ENCODE measurements around the gene INTU. TPM values are rescaled to one million over a fixed set of nuclear protein-coding genes. Genes with fewer than 3 reads are reported as not detected.

The INTU gene
- total RNA-seq, 1 donor from 2014 or later, result not detected

DNA sequence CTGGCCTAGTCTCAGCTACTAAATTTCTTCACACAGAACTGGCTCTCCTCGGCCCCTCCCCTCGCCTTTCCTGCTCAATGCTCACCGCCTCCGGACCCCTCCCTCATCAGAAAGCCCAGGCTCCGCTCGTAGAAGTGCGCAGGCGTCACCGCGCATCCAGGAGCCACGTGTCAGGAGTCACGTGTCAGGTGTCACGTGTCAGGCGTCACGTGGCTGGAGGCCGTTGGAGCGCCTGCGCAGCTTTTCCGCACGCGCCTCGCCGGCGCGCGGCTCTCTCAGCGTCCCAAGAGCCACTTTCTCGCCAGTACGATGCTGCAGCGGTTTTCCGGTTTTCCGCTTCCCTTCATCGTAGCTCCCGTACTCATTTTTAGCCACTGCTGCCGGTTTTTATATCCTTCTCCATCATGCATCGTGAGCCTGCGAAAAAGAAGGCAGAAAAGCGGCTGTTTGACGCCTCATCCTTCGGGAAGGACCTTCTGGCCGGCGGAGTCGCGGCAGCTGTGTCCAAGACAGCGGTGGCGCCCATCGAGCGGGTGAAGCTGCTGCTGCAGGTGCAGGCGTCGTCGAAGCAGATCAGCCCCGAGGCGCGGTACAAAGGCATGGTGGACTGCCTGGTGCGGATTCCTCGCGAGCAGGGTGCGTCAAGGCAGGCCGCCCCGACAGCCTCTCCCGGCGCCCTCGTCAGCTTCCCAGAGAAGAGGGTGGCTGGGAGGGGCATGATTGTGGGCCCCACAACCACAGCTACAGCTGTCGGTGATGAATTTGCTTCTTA lies 97.6 kb downstream of the INTU start, which contains the start of gene SLC25A31:
Gene SLC25A31, plus strand, starts transcription at position 259 of the 772 bp plus-strand sequence. Its CDS starts 146 bp downstream, at position 405.
- Mint-ChIP-seq H3K4me3 (no peak within 1 kb of the TSS), H3K9me3 (no peaks in the 10 kb centered on the region), H3K27me3 (ENCODE audit: insufficient read depth) (peaks cover 2% of the 10 kb centered on the region), H3K27ac (no peak within 1 kb of the TSS), H3K36me3 (ENCODE audit: low read depth) (no peaks in the 10 kb centered on the region), H3K4me1 (ENCODE audit: low read depth) (no peaks in the 10 kb centered on the region)
- intact Hi-C loops (cut with micrococcal nuclease), result no loop called here
- no peak for DNase-seq (ENCODE audit: low spot score)

DNA sequence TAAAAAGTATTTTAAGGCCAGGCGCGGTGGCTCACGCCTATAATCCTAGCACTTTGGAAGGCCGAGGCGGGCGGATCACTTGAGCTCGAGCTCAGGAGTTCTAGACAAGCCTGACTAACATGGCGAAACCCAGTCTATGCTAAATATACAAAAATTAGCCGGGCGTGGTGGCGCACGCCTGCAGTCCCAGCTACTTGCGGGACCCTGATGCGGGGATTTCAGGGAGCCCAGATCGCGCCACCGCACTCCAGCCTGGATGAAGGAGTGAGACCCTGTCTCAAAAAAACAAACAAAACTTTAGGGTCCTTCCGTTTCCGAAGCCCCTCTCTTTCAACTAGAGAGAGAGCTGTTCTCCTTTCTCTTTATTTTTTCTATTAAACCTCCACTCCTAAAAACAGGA lies 98.6 kb downstream of the INTU start:
- Mint-ChIP-seq H3K4me1 (ENCODE audit: low read depth) (no peaks in the 10 kb centered on the region), H3K36me3 (ENCODE audit: low read depth) (no peaks in the 10 kb centered on the region), H3K4me3 (no peak overlapping the region), H3K27me3 (ENCODE audit: insufficient read depth) (peaks cover 2% of the 10 kb centered on the region), H3K27ac (no peak overlapping the region), H3K9me3 (no peaks in the 10 kb centered on the region)
- intact Hi-C loops (cut with micrococcal nuclease), result no loop called here
- DNase-seq (ENCODE audit: low spot score), result no peak

DNA sequence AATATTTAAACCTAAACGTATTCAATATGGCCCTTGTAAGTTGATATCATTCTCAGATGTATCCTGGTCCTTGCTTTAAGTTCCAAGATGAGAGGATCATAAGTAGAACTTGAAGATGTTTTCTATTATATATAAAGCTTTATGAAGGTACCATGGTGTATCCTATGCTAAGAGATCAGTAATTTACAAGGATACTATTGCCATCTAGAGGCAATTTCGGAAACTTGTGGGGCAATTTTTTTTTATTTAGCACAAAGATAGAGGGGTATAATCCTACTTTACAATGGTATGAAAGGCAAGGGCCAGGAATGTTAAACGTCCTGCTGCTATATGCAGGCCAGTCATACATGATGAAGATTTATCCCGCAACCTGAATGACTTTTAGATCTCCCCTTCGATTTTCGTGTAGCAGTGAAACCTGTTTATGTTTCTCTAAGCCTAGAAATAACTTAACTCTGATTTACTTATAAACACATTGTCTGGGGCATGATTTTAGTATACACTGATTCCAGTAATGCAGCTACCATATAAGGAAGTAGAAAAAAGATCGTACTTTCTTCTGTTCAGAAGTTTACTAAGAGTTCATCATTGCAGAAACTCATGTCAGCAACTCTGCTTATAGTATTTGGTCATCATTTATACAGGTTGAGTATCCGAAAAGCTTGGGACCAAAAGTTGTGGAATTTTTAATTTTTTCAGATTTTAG lies 100.0 kb downstream of the INTU start:
- intact Hi-C loops (cut with micrococcal nuclease), result loop anchor here (1.0 kb wide), 1 partner anchor 127 kb away; no protein-coding TSS in a partner anchor
- H3K4me3 Mint-ChIP-seq, result no peak overlapping the region
- H3K36me3 Mint-ChIP-seq (ENCODE audit: low read depth), result no peaks in the 10 kb centered on the region
- no peak for DNase-seq (ENCODE audit: low spot score)
- H3K27me3 Mint-ChIP-seq (ENCODE audit: insufficient read depth), result peaks cover under 1% of the 10 kb centered on the region
- H3K27ac Mint-ChIP-seq, result no peak overlapping the region
- no peaks in the 10 kb centered on the region for H3K9me3 Mint-ChIP-seq
- H3K4me1 Mint-ChIP-seq (ENCODE audit: low read depth), result no peaks in the 10 kb centered on the region

DNA sequence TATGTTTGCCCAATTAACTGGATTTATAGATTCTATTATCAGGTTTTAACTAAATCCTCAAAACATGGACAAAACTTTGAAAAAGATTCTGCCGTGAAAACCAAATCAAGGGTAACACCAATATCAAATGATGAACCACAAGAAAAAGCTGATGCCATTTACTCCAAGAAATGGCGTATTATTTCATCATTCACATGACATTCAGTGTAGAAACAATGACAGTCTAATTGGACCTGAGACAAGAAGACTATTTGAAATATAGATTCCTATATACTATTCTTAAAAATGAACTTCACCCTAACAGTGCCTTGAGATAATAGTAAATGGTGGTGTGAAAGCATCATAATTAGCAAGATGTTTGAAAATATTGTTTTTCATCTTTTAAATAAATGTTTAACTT lies 102.2 kb downstream of the INTU start:
- no peak overlapping the region for H3K27ac Mint-ChIP-seq
- no peak overlapping the region for H3K4me3 Mint-ChIP-seq
- no peaks in the 10 kb centered on the region for H3K4me1 Mint-ChIP-seq (ENCODE audit: low read depth)
- DNase-seq (ENCODE audit: low spot score), result no peak
- H3K27me3 Mint-ChIP-seq (ENCODE audit: insufficient read depth), result peaks cover under 1% of the 10 kb centered on the region
- no peaks in the 10 kb centered on the region for H3K36me3 Mint-ChIP-seq (ENCODE audit: low read depth)
- no peaks in the 10 kb centered on the region for H3K9me3 Mint-ChIP-seq
- intact Hi-C loops (cut with micrococcal nuclease), result no loop called here

DNA sequence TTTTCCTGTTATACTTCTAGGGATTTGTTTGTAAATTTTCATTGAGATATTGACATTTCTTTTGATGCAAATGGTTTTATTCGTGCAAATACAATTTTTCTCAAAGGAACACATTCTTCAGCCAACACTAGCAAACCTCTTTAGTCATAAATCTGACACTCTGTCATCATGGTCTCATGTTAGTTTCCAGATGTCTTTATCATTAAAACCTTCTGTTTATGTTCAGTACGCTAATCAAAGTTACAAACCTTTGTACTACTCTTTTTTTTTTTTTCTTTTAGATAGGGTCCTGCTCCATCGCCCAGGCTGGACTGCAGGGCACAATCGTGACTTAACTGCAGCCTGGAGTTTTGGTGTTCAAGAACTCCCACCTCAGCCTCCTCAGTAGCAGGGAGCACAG lies 104.5 kb downstream of the INTU start:
- DNase-seq (ENCODE audit: low spot score), result no peak
- Mint-ChIP-seq H3K27ac (no peak overlapping the region), H3K4me1 (ENCODE audit: low read depth) (no peaks in the 10 kb centered on the region), H3K4me3 (no peak overlapping the region), H3K27me3 (ENCODE audit: insufficient read depth) (peaks cover 4% of the 10 kb centered on the region), H3K9me3 (no peaks in the 10 kb centered on the region), H3K36me3 (ENCODE audit: low read depth) (no peaks in the 10 kb centered on the region)
- intact Hi-C loops (cut with micrococcal nuclease), result no loop called here

DNA sequence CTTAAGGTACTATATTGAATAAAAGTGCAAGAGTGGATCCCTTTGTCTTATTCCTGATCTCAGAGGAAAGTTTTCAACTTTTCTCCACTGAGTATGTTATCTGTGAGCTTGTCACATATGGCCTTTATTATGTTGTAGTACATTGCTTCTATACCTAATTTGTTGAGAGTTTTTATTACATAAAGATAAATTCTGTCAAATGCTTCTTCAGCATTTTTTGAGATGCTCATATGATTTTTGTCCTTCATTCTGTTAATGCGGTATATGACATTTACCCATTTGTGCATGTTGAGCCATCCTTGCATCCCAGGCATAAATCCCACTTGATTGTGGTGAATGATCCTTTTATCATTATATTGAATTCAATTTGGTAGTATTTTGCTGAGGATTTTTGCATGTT lies 108.5 kb downstream of the INTU start:
- Mint-ChIP-seq H3K9me3 (no peaks in the 10 kb centered on the region), H3K4me3 (no peak overlapping the region), H3K36me3 (ENCODE audit: low read depth) (no peaks in the 10 kb centered on the region), H3K27ac (no peak overlapping the region), H3K4me1 (ENCODE audit: low read depth) (no peaks in the 10 kb centered on the region), H3K27me3 (ENCODE audit: insufficient read depth) (peaks cover 4% of the 10 kb centered on the region)
- no peak for DNase-seq (ENCODE audit: low spot score)
- intact Hi-C loops (cut with micrococcal nuclease), result no loop called here

DNA sequence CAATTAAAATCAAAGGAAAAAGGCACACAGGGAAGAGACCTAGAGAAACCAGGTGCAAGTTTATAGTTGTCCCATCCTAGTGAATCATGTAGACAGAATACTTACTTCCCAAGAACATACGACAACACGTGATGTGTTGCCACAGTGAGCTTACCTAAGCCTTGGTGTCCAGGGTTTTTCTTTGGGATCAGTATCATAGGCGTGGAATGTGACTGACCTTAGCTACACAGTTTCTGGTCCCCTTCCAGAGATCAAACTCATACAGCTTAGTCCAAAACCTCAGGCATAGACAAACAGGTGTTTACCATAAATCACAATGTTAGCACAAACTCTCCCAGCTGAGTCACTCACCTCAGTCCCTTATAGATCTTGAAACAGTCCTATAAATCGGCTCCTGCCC lies 115.1 kb downstream of the INTU start:
- Mint-ChIP-seq H3K9me3 (peaks cover 19% of the 10 kb centered on the region), H3K4me3 (no peak overlapping the region), H3K4me1 (ENCODE audit: low read depth) (no peaks in the 10 kb centered on the region), H3K27ac (no peak overlapping the region), H3K27me3 (ENCODE audit: insufficient read depth) (peaks cover 2% of the 10 kb centered on the region), H3K36me3 (ENCODE audit: low read depth) (no peaks in the 10 kb centered on the region)
- intact Hi-C loops (cut with micrococcal nuclease), result no loop called here
- no peak for DNase-seq (ENCODE audit: low spot score)

DNA sequence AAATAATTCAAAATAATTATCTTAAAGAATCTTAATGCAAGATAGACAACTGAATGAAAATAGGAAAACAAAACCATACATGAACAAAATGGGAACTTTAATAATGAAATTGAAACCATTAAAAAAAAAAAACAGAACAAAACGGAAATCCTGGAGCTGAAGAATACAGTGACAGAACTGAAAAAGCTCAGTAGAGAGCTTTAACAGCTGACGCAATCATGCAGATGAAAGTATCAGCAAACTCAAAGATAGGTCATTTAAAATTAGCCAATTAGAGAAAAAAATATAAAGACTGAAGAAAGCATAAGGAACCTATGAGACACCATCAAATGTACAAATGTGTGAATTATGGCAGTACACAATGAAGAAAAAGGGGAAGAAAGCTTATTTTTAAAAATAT lies 116.2 kb downstream of the INTU start:
- H3K9me3 Mint-ChIP-seq, result peaks cover 19% of the 10 kb centered on the region
- peaks cover 2% of the 10 kb centered on the region for H3K27me3 Mint-ChIP-seq (ENCODE audit: insufficient read depth)
- DNase-seq (ENCODE audit: low spot score), result no peak
- H3K4me1 Mint-ChIP-seq (ENCODE audit: low read depth), result no peaks in the 10 kb centered on the region
- H3K4me3 Mint-ChIP-seq, result no peak overlapping the region
- H3K27ac Mint-ChIP-seq, result no peak overlapping the region
- H3K36me3 Mint-ChIP-seq (ENCODE audit: low read depth), result no peaks in the 10 kb centered on the region
- intact Hi-C loops (cut with micrococcal nuclease), result no loop called here

DNA sequence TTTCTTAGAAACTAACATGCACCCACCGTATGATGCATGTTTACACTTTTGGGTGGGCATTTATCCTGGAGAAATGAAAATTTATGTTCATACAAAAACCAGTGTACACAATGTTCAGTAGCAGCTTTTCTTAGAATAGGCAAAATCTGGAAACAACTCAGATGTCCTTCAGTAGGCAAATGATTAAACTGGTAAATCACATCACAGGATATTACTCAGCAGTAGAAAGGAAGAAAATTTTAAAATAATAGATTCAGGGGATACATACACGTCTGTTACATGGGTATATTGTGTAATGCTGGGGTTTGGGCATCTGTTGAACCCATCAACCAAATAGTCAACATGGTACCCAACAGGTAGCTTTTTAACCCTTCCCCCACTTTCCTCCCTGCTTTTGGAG lies 124.1 kb downstream of the INTU start:
- DNase-seq (ENCODE audit: low spot score), result no peak
- Mint-ChIP-seq H3K27ac (no peak overlapping the region), H3K27me3 (ENCODE audit: insufficient read depth) (peaks cover 12% of the 10 kb centered on the region), H3K36me3 (ENCODE audit: low read depth) (no peaks in the 10 kb centered on the region), H3K4me3 (no peak overlapping the region), H3K9me3 (peaks cover 4% of the 10 kb centered on the region), H3K4me1 (ENCODE audit: low read depth) (no peaks in the 10 kb centered on the region)
- intact Hi-C loops (cut with micrococcal nuclease), result no loop called here

DNA sequence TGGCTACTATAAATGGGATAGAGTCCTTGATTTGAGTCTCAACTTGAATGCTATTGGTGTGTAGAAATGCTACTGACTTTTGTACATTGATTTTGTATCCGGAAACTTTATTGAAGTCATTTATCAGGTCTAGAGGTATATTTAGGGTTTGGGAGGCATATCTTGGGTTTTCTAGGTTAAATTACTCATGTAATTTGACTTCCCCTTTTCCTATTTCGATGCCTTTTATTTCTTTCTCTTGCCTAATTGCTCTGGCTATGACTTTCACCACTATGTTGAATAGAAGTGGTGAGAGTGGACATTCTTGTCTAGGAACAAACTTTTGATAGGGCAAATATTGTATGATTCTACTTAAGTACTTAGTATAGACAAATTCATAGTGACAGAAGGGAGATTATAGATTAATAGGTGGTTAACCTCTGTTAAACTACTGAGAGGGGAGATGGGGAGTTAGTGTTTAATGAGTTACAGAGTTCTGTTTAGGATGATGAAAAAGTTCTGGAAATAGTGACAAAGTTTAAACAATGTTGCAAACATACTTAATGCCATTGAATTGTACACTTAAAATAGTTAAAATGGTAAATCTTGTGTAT lies 126.6 kb downstream of the INTU start:
- no peaks in the 10 kb centered on the region for H3K4me1 Mint-ChIP-seq (ENCODE audit: low read depth)
- H3K4me3 Mint-ChIP-seq, result no peak overlapping the region
- DNase-seq (ENCODE audit: low spot score), result no peak
- H3K9me3 Mint-ChIP-seq, result peaks cover 4% of the 10 kb centered on the region
- peaks cover 10% of the 10 kb centered on the region for H3K27me3 Mint-ChIP-seq (ENCODE audit: insufficient read depth)
- no peaks in the 10 kb centered on the region for H3K36me3 Mint-ChIP-seq (ENCODE audit: low read depth)
- intact Hi-C loops (cut with micrococcal nuclease), result no loop called here
- no peak overlapping the region for H3K27ac Mint-ChIP-seq

DNA sequence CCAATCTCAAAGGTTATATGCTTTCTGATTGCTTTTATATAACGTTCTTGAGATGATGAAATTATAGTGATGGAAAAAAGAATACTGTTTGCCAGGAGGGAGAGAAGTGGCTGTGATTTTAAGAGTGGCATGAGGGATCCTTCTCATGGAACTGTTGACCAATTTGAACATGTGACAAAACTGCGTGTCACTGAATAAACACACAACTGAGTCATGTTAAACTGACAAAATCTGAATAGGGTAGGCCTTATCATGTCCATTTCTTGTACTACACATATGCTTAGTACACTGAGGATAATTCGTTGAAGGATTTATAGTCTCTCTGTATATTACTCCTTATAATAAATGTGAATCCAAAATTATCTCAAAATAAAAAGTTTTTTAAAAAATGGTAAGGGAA lies 127.1 kb downstream of the INTU start:
- H3K27me3 Mint-ChIP-seq (ENCODE audit: insufficient read depth), result peaks cover 10% of the 10 kb centered on the region
- no peak overlapping the region for H3K4me3 Mint-ChIP-seq
- no peaks in the 10 kb centered on the region for H3K4me1 Mint-ChIP-seq (ENCODE audit: low read depth)
- H3K27ac Mint-ChIP-seq, result no peak overlapping the region
- no peaks in the 10 kb centered on the region for H3K36me3 Mint-ChIP-seq (ENCODE audit: low read depth)
- H3K9me3 Mint-ChIP-seq, result peaks cover 4% of the 10 kb centered on the region
- intact Hi-C loops (cut with micrococcal nuclease), result no loop called here
- DNase-seq (ENCODE audit: low spot score), result no peak

DNA sequence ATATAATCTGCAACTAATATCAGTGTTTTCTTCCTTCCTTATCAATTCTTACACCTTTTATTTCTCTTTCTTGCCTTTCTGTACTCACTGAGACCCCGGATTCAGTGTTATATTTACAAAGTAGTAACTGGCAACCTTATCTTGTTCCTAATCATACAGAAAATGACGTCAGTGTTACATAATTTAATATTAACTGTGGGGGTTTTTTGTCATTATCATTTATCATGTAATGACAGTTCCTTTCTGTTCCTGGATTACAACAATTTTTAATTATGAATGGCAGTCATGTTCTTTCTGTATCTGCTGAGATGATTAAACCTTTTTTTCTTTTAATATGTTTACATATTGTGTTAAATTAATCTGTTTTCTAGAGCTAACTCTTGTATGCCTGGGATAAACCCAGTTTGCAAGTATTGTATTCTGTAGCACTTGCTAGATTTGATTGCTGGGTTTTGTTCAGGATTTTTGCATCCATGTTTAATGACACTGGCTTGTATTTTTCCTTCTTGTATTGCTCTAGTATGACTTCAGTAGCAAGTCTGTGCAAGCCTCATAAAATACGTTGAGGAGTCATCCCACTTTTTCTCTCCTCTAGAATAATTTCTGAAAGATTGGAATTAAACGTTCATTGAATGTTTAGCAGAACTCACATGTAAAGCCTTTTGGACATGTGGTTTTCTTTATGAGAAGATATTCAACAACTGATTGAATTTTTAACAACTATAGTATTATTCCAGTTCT lies 138.9 kb downstream of the INTU start:
- no peak for DNase-seq (ENCODE audit: low spot score)
- intact Hi-C loops (cut with micrococcal nuclease), result no loop called here
- H3K36me3 Mint-ChIP-seq (ENCODE audit: low read depth), result no peaks in the 10 kb centered on the region
- H3K27me3 Mint-ChIP-seq (ENCODE audit: insufficient read depth), result peaks cover 26% of the 10 kb centered on the region
- H3K4me3 Mint-ChIP-seq, result no peak overlapping the region
- H3K4me1 Mint-ChIP-seq (ENCODE audit: low read depth), result peaks cover 5% of the 10 kb centered on the region
- no peaks in the 10 kb centered on the region for H3K9me3 Mint-ChIP-seq
- no peak overlapping the region for H3K27ac Mint-ChIP-seq
